NT2/D1 (cell line): ENCODE results near the gene NBPF8.
"Not testable (repeated sequence)": the region's sequence is repeated elsewhere in the genome, so short reads cannot be mapped to it uniquely, and the experiment has no call there.

ENCODE experiments used
- SUZ12 ChIP-seq: IDR thresholded peaks from 2 replicates; pipeline ENCODE4 v1.6.1; 2011; ENCODE audit not compliant: insufficient read length, insufficient read depth; ENCODE audit errors: extremely low read depth
- YY1 ChIP-seq: IDR thresholded peaks from 2 replicates; pipeline ENCODE4 v1.6.1; 2011; ENCODE audit not compliant: insufficient read length, insufficient read depth
- ZNF274 ChIP-seq: IDR thresholded peaks from 2 replicates; pipeline ENCODE4 v1.6.1; 2011; ENCODE audit warnings: mild to moderate bottlenecking, low read depth, low read length

DNA sequence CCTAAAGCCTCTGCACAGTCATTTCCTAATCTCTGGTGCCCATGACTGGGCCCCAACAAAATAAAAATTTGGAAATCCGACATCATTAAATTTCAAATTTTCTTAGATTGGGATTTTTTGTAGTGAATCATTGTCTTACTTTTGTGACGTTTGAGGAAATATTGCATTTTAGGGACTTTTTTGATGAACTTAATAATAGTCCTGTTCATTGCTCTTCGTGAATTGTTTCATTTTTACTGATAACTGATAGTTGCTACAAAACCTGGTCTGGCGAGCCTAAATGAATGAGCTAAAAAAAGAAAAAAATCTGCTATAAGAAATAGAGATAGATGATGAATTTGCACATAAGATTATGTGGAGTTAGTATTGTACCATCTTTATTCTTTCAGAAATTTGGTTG, 23.5 kb upstream of the NBPF8 start:
- not testable (repeated sequence) for TF ChIP-seq YY1, SUZ12, ZNF274
